GM19043 (cell line): ENCODE measurements around the gene HOMEZ.

Source experiments
- ATAC-seq: cut with Tn5 transposase; IDR thresholded peaks from one replicate; pipeline ENCODE4 v1.9.1; 2021; ENCODE audit warnings: low read depth; ENCODE audit not compliant: unreplicated experiment

The HOMEZ gene

DNA sequence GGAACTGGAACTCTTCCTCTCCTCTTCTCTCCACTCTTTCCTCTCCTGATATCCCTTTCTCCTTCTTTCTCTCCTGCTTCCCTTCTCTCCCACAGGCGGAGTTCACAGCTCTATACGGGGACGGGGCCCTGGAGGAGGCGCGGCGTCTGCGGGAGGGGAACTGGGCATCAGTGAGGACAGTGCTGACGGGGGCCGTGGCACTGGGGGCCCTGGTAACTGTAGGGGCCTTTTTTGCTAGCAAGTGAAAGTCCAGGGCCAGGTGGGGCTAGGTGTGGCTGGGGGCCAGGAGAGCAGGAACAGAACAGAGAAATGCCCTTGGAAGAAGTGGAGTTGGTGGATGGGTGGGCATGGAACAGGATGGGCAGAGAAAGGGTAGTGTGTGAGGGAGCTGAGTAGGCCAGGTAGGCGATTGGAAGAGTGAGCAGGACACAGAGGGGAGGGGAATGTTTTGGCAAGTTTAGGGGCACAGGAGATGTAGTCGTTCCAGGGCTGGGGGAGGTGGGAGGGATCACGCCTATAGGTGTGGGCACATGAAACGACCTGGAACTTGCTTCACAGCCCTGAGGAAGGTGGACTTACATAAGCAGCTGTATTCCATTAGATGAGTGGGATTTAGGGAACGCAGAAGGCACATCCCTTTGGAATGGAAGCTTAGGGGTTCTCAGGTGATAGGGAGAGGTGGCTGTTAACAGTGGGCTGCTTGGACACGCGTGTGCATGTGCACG, 23.0 kb upstream of the HOMEZ start:
- no peak for ATAC-seq

GRCh38 chr14:23307687-23308644, 22.0 kb upstream of the HOMEZ start:
- ATAC-seq = no peak

GRCh38 chr14:23307146-23307530, 21.2 kb upstream of the HOMEZ start:
- no peak for ATAC-seq

GRCh38 chr14:23306412-23307145, 20.6 kb upstream of the HOMEZ start, which contains the start of gene BCL2L2:
BCL2L2 (plus strand) TSS chr14:23306833; CDS start chr14:23307768, 935 bp downstream.
- ATAC-seq = peak; percentile 24

DNA sequence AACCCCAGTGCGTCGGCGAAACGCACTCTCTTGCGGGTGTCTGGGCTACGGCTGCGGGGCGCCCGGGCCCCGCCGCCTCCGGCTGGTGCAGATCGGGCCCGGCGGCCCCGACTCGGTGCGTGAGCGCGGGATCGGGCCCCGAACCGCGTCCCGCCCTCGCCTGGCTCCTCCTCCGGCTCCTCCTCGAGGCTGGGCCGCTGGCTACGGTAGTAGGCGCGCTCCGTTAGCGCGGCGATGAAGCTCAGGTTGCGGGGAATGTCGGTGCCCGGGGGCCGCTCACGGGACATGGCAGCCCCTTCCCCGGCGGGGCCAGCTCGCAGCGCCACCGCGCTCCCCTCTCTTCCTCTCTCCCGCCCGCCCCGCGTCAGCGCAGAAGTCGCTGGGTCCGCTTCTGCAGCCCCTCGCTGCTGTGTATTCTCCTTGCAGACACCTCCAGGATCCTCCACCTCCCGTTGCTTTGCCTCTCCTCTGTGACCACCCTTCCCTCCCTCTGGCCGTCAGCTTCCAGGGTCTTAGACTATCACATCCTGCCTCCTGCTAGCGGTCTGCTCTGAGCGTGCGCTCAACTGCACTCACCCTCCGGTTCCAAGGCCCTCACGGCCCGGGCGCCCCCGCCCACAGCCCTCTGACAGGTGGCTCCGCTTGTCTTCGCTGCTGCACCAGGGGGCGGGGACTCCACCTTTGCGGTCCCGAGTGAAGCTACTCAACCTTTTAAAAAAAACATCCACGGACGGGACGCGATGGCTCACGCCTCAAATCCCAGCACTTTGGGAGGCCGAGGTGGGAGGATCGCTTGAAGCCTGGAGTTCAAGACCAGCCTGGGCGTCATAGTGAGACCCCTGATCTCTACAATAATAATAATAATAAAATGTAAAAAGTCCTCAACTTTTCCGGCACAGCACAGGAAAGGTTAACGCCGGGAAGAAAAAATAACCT, 16.6 kb upstream of the HOMEZ start, which contains the start of gene PPP1R3E:
Gene PPP1R3E (minus strand): TSS at position 570 of the 936 bp plus-strand sequence. CDS start 283 bp downstream, at position 287.
- peak; percentile 20 for ATAC-seq

DNA sequence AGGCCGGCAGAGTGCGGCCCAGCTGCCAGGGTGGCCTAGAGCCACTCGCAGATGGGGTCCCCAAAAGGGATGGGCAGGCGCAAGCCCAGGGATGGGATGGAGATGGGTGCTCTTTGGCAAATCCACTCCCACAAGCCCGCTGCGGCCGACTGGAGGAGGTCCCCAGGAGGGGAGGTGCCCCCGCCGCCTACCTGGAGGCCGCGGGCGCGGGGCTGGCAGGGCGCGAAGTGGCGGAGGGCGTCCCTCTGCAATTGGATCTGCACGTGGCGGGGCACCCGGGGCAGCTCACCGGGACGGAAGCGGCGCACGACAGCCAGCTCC, 16.0 kb upstream of the HOMEZ start:
- peak; percentile 5 for ATAC-seq

GRCh38 chr14:23301288-23301968, 15.5 kb upstream of the HOMEZ start:
- ATAC-seq = peak; percentile 74

- ATAC-seq = no peak
These were observed 14.8 kb upstream of the HOMEZ start for GRCh38 chr14:23300687-23301223.

DNA sequence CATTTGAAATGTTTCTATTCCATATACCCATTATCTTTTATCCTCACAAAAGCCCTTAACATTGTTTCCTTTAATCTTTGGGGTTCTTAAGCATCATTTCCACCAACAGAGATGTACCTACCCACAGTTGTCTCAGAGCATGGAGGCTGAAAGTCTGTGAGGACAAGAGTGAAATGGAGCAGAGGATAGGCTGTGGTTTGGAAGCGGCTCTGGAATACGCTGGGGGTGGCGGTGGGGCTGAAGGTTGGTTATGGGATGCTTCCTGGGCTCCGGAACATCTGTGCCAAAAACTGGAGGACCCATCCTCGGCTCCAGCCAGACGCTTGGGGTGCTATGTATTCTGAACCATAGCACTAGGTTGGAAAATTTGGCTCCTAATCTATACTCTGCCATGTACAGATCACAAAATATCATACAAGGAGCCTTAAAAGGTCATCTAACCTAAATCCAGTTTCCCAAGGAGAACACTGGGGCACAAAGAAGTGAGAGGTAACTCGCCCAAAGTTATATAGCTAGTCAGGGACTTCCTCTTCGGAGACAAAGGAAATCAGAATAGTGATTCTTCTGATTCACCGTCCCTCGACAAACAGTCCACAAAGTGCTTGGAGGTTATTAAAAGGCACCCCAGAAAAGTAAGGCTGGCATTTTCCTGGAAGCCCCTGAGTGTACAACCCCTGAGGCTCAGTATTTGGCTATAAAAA, 14.2 kb upstream of the HOMEZ start:
- no peak for ATAC-seq

- ATAC-seq = no peak
These were observed 13.5 kb upstream of the HOMEZ start for GRCh38 chr14:23299211-23299957.

DNA sequence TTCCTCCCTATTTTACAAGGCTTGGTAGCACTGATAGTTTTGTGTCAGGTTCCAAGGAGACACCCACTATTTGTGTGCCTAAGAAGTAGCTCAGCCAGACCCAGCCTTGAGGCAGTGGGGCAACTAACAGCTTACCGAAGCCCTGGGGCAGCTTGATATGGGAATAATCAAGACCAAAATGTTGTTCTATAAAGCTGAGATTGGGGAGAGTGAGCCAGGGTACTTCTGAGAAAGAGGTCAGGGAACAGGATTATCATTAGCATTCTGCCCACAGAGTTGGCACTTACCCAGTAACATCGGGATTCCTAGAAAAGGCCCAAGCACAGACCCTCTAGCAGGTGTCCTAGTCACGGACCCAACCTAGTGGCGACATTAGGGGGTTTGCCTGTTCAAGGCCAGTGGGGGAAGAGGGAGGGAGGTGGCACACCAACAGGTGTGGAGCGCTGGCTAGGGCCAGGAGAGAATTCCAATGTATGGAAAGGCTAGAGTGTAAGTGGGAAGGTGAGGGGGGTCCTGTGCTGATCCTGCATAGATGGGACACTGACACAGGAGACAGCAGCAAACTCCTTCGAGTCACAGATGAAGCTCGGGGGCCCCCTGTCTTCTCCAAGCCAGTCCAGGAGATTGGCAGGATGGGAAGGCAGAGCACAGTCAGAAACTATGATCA, 11.8 kb upstream of the HOMEZ start:
- ATAC-seq = no peak

DNA sequence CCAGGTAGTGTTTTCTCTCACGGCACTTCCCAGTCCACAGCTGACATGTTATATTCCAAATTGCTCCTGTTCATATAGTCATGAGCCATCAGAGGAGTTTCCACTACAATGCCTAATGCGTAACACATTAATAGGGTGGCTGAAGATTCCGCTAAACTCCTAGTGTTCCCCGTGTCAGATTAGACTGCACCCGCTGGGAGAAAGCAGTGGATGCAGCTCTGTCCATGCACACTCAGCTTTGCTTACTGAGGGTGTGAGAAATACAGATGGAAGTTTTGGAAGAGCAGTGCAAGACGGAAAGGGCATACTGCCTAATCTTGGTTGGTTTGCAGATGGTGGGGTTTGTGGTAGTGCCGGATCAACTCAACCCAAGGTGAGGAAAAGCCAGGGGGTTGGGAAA, 11.2 kb upstream of the HOMEZ start:
- ATAC-seq = no peak

GRCh38 chr14:23296012-23296777, 10.3 kb upstream of the HOMEZ start:
- no peak for ATAC-seq

DNA sequence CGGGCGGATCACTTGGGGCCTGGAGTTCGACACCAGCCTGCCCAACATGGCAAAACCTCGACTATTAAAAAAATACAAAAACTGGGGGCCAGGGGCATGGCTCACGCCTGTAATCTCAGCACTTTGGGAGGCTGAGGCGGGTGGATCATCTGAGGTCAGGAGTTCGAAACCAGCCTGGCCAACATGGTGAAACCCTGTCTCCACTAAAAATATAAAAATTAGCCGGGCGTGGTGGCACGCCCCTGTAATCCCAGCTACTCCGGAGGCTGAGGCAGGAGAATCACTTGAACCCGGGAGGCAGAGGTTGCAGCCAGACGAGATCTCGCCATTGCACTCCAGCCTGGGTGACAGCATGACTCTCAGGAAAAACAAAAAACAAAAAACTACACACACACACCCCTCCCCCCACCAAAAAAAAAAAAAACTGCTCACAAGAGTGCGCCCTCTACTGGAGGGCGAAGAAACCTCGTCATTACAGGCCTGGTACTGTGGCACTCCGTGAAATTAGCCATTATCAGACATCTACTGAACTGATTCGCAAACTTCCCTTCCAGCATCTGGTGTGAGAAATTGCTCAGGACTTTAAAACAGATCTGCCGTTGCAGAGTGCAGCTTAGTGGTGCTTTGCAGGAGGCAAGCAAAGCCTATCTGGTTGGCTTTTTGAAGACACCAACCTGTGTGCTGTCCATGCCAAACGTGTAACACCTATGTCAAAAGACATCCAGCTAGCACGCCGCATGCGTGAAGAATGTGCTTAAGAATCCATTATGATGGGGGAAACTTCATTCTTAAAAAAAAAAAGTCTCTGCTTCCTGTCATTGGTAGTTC, 9.0 kb upstream of the HOMEZ start:
- ATAC-seq = no peak

- no peak for ATAC-seq
These were observed 1.1 kb upstream of the HOMEZ start for GRCh38 chr14:23286902-23287479.
